K562 (cell line): ENCODE results near the gene ETNK1. TPM values are rescaled to one million over a fixed set of nuclear protein-coding genes. Genes with fewer than 3 reads are reported as not detected.

Experiments
- ATAC-seq: fragments of 200-7000 bp; cut with Tn5 transposase; 3 replicates; pipeline ENCODE4 v1.9.1; 2020; ENCODE audit warnings: moderate library complexity
- BruUV-seq: library from RNA; stranded (reverse); fragments of 400-500 nt; replicated peaks from 2 replicates; lab custom pipeline; 2021; lab: Mats Ljungman, UMichigan
- CTCF ChIA-PET: fragments of 300-600 bp; formaldehyde crosslinking; extraction: SDS; loops from one replicate; lab custom pipeline; 2021; ENCODE audit warnings: low intra/inter-chr PET ratio; lab: Yijun Ruan, JAX
- POLR2A ChIA-PET: fragments of 300-600, 350-650 bp; sonication (Branson Sonifier 250); formaldehyde crosslinking; extraction: SDS; loops from one replicate; lab custom pipeline; 2021; ENCODE audit warnings: antibody characterized with exemption, inconsistent platforms; lab: Yijun Ruan, JAX
- DNase-seq, 4 experiments: peaks; one replicate each; pipeline versions ENCODE4 v3.0.0 to v3.0.0-alpha.2; 2011 to 2018; ENCODE audit warnings: low spot score in 3 of 4, mixed read lengths in 3 of 4; ENCODE audit errors: extremely low read depth in 1 of 4
- FAIRE-seq: peaks from 2 replicates; lab custom pipeline; 2011; peaks lifted over from hg19 to GRCh38; lab: Jason Lieb, UNC
- H2AFZ ChIP-seq: 2 replicates; pipeline ENCODE4 v1.6.0; 2011; ENCODE audit warnings: low read depth, low read length, control low read depth, inconsistent platforms
- H3K27ac ChIP-seq: fragments of 200-600 bp; 3 replicates; pipeline ENCODE4 v1.8.0; 2011; ENCODE audit warnings: low read depth, mild to moderate bottlenecking, control low read depth, inconsistent platforms, low read length, moderate library complexity, mixed read lengths; ENCODE audit errors: extremely low read depth
- H3K27me3 ChIP-seq, 2 experiments: fragments of 300-600 bp in 1 of 2; 2 replicates in 1 of 2; 3 replicates in 1 of 2; pipeline versions ENCODE4 v1.6.0 to v1.8.0; 2011; ENCODE audit warnings: inconsistent platforms in 2 of 2, low read length in 2 of 2, mild to moderate bottlenecking in 1 of 2, mixed read lengths in 1 of 2, moderate library complexity in 1 of 2; ENCODE audit not compliant: control insufficient read depth in 2 of 2, insufficient read depth in 2 of 2
- H3K36me3 ChIP-seq: fragments of 300-600 bp; 3 replicates; pipeline ENCODE4 v1.8.0; 2011; ENCODE audit warnings: mild to moderate bottlenecking, low read length, inconsistent platforms; ENCODE audit not compliant: control insufficient read depth, insufficient read depth
- H3K4me1 ChIP-seq, 2 experiments: fragments of 200-600 bp in 1 of 2; replicated peaks in 1 of 2; 2 replicates in 1 of 2; 3 replicates in 1 of 2; pipeline versions ENCODE4 v1.5.1 to v1.8.0; 2011; ENCODE audit warnings: inconsistent platforms in 2 of 2, low read length in 2 of 2, mild to moderate bottlenecking in 1 of 2, mixed read lengths in 1 of 2, moderate library complexity in 1 of 2; ENCODE audit not compliant: control insufficient read depth in 2 of 2, insufficient read depth in 2 of 2
- H3K4me2 ChIP-seq: 2 replicates; pipeline ENCODE4 v1.6.1; 2011; ENCODE audit warnings: low read length, control low read depth, inconsistent platforms, mixed read lengths; ENCODE audit not compliant: insufficient read depth
- H3K4me3 ChIP-seq: fragments of 200-600 bp; sonication (generic), shearing (Covaris generic); 2 replicates; pipeline ENCODE4 v1.5.1; 2016; ENCODE audit warnings: control low read depth, inconsistent platforms
- H3K79me2 ChIP-seq: fragments of 200-600 bp; 3 replicates; pipeline ENCODE4 v1.8.0; 2011; ENCODE audit warnings: low read length, inconsistent platforms; ENCODE audit not compliant: control insufficient read depth, insufficient read depth
- H3K9ac ChIP-seq, 2 experiments: 2 replicates each; pipeline versions ENCODE4 v1.6.0 to v1.6.1; 2011; ENCODE audit warnings: low read depth in 2 of 2, low read length in 2 of 2, control low read depth in 1 of 2, inconsistent platforms in 1 of 2, mild to moderate bottlenecking in 1 of 2, mixed read lengths in 1 of 2; ENCODE audit not compliant: insufficient read depth in 1 of 2
- H3K9me1 ChIP-seq: one replicate; pipeline ENCODE4 v1.6.0; 2011; ENCODE audit warnings: inconsistent platforms, mild to moderate bottlenecking, low read length, moderate library complexity; ENCODE audit not compliant: control insufficient read depth, insufficient read depth
- H3K9me3 ChIP-seq: replicated peaks from 2 replicates; pipeline ENCODE4 v1.5.1; 2011; ENCODE audit warnings: low read depth, low read length, inconsistent platforms; ENCODE audit not compliant: control insufficient read depth, insufficient read depth
- H4K20me1 ChIP-seq: replicated peaks from 2 replicates; pipeline ENCODE4 v1.6.1; 2011; ENCODE audit warnings: low read length, inconsistent platforms, mixed read lengths; ENCODE audit not compliant: control insufficient read depth, insufficient read depth
- CBX1 ChIP-seq: sonication (generic); IDR thresholded peaks from 2 replicates; pipeline ENCODE4 v1.6.1; 2016; ENCODE audit warnings: antibody characterized with exemption, low read depth, mild to moderate bottlenecking
- MIER1 ChIP-seq: fragments of 450-650 bp; IDR thresholded peaks from 2 replicates; pipeline ENCODE4 v1.6.1; 2016; ENCODE audit warnings: antibody characterized with exemption, mild to moderate bottlenecking, low read depth
- NCOA1 ChIP-seq: fragments of 450-650 bp; IDR thresholded peaks from 2 replicates; pipeline ENCODE4 v1.6.1; 2016; ENCODE audit warnings: low read depth
- PHF21A ChIP-seq: fragments of 450-650 bp; IDR thresholded peaks from 2 replicates; pipeline ENCODE4 v1.6.1; 2017; ENCODE audit warnings: low read depth, borderline replicate concordance
- RAD21 ChIP-seq, 2 experiments: fragments of 250-450 bp in 1 of 2; fragments of 450-650 bp in 1 of 2; sonication (Bioruptor Pico) in 1 of 2; formaldehyde crosslinking in 1 of 2; IDR thresholded peaks in 1 of 2; conservative IDR thresholded peaks in 1 of 2; 2 replicates each; pipeline versions ENCODE4 v1.4.0 to v1.8.0; 2020 to 2022; ENCODE audit warnings: mild to moderate bottlenecking in 2 of 2, moderate library complexity in 1 of 2
- RBM25 ChIP-seq: fragments of 200-400 bp; formaldehyde crosslinking; IDR thresholded peaks from 2 replicates; pipeline ENCODE4 v1.6.1; 2018; ENCODE audit warnings: low read length, low read depth, moderate library complexity; ENCODE audit not compliant: severe bottlenecking
- YBX1 ChIP-seq: fragments of 450-650 bp; IDR thresholded peaks from 2 replicates; pipeline ENCODE4 v1.7.1; 2016; ENCODE audit warnings: mild to moderate bottlenecking
- ZNF232 ChIP-seq: sonication (generic); formaldehyde crosslinking; IDR thresholded peaks from 2 replicates; pipeline ENCODE4 v1.8.0; 2022; ENCODE audit warnings: mild to moderate bottlenecking, missing genetic modification reagents
- in situ Hi-C: fragments of 300-500 bp; cut with MboI; formaldehyde crosslinking; loops from 4 replicates; pipeline ENCODE4 v1.15.0; 2018; ENCODE audit warnings: inconsistent platforms, mixed read lengths
- intact Hi-C: fragments of 100-400 bp; cut with micrococcal nuclease; formaldehyde crosslinking; loops from 2 replicates; pipeline ENCODE4 v1.14.2; 2022
- polyA plus RNA-seq, 8 experiments: library from polyadenylated mRNA; depleted of rRNA in 4 of 8; stranded (reverse) in 5 of 8; unstranded in 3 of 8; fragments of >200 nt; fragmentation: Nextera tagmentation in 2 of 8; fragmentation: Illumina TruSeq in 1 of 8; extraction: Ambion mirVana in 2 of 8; extraction: Trizol in 1 of 8; gene quantifications; 2 replicates each; pipeline versions ENCODE4 v1.2.1 to v1.2.3, GENCODE V29; 2011 to 2014; ENCODE audit warnings: inconsistent platforms in 1 of 8, missing spikeins in 1 of 8
- total RNA-seq, 7 experiments: library from RNA; depleted of rRNA in 6 of 7; stranded (reverse); fragments of >200 nt in 6 of 7; fragmentation: Illumina TruSeq in 2 of 7; extraction: Trizol in 2 of 7; gene quantifications; 2 replicates each; pipeline versions ENCODE4 v1.2.1 to v1.2.3, GENCODE V29; 2011 to 2021; ENCODE audit warnings: low replicate concordance in 1 of 7
- TF ChIP-seq, protein P1 (sequence below), 3 experiments: IDR thresholded peaks in 2 of 3; conservative IDR thresholded peaks in 1 of 3; 2 replicates each; pipeline ENCODE4 v1.5.1; 2011 to 2012; ENCODE audit warnings: low read length in 3 of 3, mild to moderate bottlenecking in 3 of 3, control low read depth in 2 of 3, improper control_type of control experiment in 1 of 3, inconsistent platforms in 1 of 3, low read depth in 1 of 3, mixed read lengths in 1 of 3, moderate library complexity in 1 of 3; ENCODE audit not compliant: insufficient read depth in 2 of 3

The ETNK1 gene
- total and polyA plus RNA-seq, 9 of the 15 experiments (the other 6 are each of a cell fraction or from before 2014, with no cell fraction given), result 10.0 to 70.5 (median 36.0) TPM

DNA sequence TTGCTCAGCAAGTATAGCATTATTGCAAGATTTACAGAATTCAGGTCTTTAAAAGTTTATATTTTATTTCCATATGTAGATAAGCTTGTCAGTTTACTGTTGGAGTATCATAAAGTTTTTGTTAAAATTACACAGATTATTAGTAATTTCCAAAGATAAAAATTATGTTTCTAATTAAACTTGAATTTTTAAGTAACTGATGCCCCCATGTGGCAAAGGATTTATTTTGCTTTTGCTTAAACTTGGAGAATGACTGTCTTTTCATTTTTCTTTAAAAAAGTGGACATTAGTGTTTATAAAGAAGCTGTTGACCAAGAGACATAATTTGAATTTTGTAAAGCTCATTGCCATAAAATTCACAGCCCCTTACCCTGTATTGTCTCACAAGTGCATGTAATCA, 45.8 kb downstream of the ETNK1 start:
- Histone ChIP-seq H3K4me3 (no peak overlapping the region), H3K9ac (no peak overlapping the region), H3K9me1 (no peaks in the 10 kb centered on the region), H3K4me2 (no peak overlapping the region), H3K79me2 (no peaks in the 10 kb centered on the region), H3K4me1 (no peaks in the 10 kb centered on the region), H2AFZ (no peak overlapping the region), H3K36me3 (peaks cover 71% of the 10 kb centered on the region), H4K20me1 (no peaks in the 10 kb centered on the region), H3K9me3 (no peaks in the 10 kb centered on the region), H3K27me3 (no peaks in the 10 kb centered on the region), H3K27ac (no peak overlapping the region)
- no peak for DNase-seq
- TF ChIP-seq PHF21A, result no peak
- peak in 1 of 2 experiments; percentile 30; a peak in 1 of 4 replicates for TF ChIP-seq RAD21 (CRISPR knock-in tag; conservative IDR thresholded peaks at IDR 0.05 in 1 of 2, IDR thresholded peaks at IDR 0.05 in 1 of 2)
- TF ChIP-seq MIER1, result no peak
- TF ChIP-seq, protein P1, sequence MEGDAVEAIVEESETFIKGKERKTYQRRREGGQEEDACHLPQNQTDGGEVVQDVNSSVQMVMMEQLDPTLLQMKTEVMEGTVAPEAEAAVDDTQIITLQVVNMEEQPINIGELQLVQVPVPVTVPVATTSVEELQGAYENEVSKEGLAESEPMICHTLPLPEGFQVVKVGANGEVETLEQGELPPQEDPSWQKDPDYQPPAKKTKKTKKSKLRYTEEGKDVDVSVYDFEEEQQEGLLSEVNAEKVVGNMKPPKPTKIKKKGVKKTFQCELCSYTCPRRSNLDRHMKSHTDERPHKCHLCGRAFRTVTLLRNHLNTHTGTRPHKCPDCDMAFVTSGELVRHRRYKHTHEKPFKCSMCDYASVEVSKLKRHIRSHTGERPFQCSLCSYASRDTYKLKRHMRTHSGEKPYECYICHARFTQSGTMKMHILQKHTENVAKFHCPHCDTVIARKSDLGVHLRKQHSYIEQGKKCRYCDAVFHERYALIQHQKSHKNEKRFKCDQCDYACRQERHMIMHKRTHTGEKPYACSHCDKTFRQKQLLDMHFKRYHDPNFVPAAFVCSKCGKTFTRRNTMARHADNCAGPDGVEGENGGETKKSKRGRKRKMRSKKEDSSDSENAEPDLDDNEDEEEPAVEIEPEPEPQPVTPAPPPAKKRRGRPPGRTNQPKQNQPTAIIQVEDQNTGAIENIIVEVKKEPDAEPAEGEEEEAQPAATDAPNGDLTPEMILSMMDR (IDR thresholded peaks at IDR 0.05 in 2 of 3, conservative IDR thresholded peaks at IDR 0.05 in 1 of 3; ENCODE audit: insufficient read depth in 2 of 3, low read depth in 1 of 3, low read length in 3 of 3), result peak in 1 of 3 experiments; percentile 27; a peak in 2 of 6 replicates
- no peak for TF ChIP-seq ZNF232 (CRISPR knock-in tag)
- TF ChIP-seq NCOA1, result no peak
- TF ChIP-seq CBX1, result no peak
- no peak for TF ChIP-seq RBM25
- no peak for TF ChIP-seq YBX1
- intact Hi-C loops, result no loop called here
- no peak for FAIRE-seq
- in situ Hi-C loops, result no loop called here
- ATAC-seq, result no peak
- BruUV-seq, result no TSS peak
- ChIA-PET CTCF (interaction anchor here (1.2 kb wide), 1 partner anchor 142 kb away, joined by 3 read pairs; no protein-coding TSS in a partner anchor), POLR2A (no interaction called here)
